ENCODE data around the gene FMNL2. TPM values are rescaled to one million over a fixed set of nuclear protein-coding genes. Genes with fewer than 3 reads are reported as not detected.

FMNL2 gene
- total RNA-seq, 3 donors from 2014 or later (not counting 1 experiment from before 2014, with no cell fraction given): 0.34 to 3.0 (median 0.78) TPM

- H3K4me3 ChIP-seq (ENCODE audit: low read length): no peak overlapping the region
- no peak overlapping the region for H3K27ac ChIP-seq (ENCODE audit: low read length)
- ATAC-seq (no peak), DNase-seq (no peak)
- no peak for TF ChIP-seq CTCF (IDR thresholded peaks at IDR 0.05)
- no peaks in the 10 kb centered on the region for H3K9me3 ChIP-seq (ENCODE audit: control insufficient read depth, insufficient read depth, low read length)
- Mint-ChIP-seq H3K36me3 (no peaks in the 10 kb centered on the region), H3K27me3 (ENCODE audit: low read depth in 2 of 2) (peaks cover 7 to 13% of the 10 kb centered on the region in 2 donors), H3K4me3 (no peak overlapping the region), H3K4me1 (no peaks in the 10 kb centered on the region), H3K9me3 (no peaks in the 10 kb centered on the region), H3K27ac (no peak overlapping the region)
- intact Hi-C loops (cut with micrococcal nuclease): no loop called here
- no peaks in the 10 kb centered on the region for H3K4me1 ChIP-seq (ENCODE audit: control insufficient read depth, insufficient read depth, low read length)
- WGBS (ENCODE audit: insufficient coverage): 75% methylated on average over 5 of the region's 5 CpGs
- no peaks in the 10 kb centered on the region for H3K36me3 ChIP-seq (ENCODE audit: control insufficient read depth, insufficient read depth, low read length)
- no peaks in the 10 kb centered on the region for H3K27me3 ChIP-seq (ENCODE audit: control insufficient read depth, insufficient read depth, low read length)
These were observed 231.7 kb downstream of the FMNL2 start for GRCh38 chr2:152566728-152567069.

GRCh38 chr2:152568531-152568930 is 233.6 kb downstream of the FMNL2 start:
- Histone ChIP-seq H3K4me3 (ENCODE audit: low read length) (no peak overlapping the region), H3K27ac (ENCODE audit: low read length) (no peak overlapping the region), H3K27me3 (ENCODE audit: control insufficient read depth, insufficient read depth, low read length) (no peaks in the 10 kb centered on the region), H3K4me1 (ENCODE audit: control insufficient read depth, insufficient read depth, low read length) (peaks cover 4% of the 10 kb centered on the region), H3K9me3 (ENCODE audit: control insufficient read depth, insufficient read depth, low read length) (no peaks in the 10 kb centered on the region), H3K36me3 (ENCODE audit: control insufficient read depth, insufficient read depth, low read length) (no peaks in the 10 kb centered on the region)
- intact Hi-C loops (cut with micrococcal nuclease): no loop called here
- ATAC-seq (no peak), DNase-seq (no peak)
- TF ChIP-seq CTCF (IDR thresholded peaks at IDR 0.05): no peak
- H3K27me3 Mint-ChIP-seq (ENCODE audit: low read depth in 2 of 2): peaks cover 7 to 8% of the 10 kb centered on the region in 2 donors
- WGBS (ENCODE audit: insufficient coverage): 80% methylated on average over 2 of the region's 3 CpGs
- no peaks in the 10 kb centered on the region for H3K36me3 Mint-ChIP-seq
- no peaks in the 10 kb centered on the region for H3K9me3 Mint-ChIP-seq
- H3K4me3 Mint-ChIP-seq: no peak overlapping the region
- H3K27ac Mint-ChIP-seq: no peak overlapping the region
- H3K4me1 Mint-ChIP-seq: peaks cover 5 to 12% of the 10 kb centered on the region in 2 donors

- Histone ChIP-seq H3K4me1 (ENCODE audit: control insufficient read depth, insufficient read depth, low read length) (peaks cover 4% of the 10 kb centered on the region), H3K27ac (ENCODE audit: low read length) (no peak overlapping the region), H3K9me3 (ENCODE audit: control insufficient read depth, insufficient read depth, low read length) (no peaks in the 10 kb centered on the region)
These were observed 234.2 kb downstream of the FMNL2 start for GRCh38 chr2:152569186-152569585.

More at GRCh38 chr2:152569186-152569585, 234.2 kb downstream of the FMNL2 start:
- Mint-ChIP-seq H3K27ac (no peak overlapping the region), H3K4me1 (peaks cover 5 to 16% of the 10 kb centered on the region in 2 donors), H3K27me3 (ENCODE audit: low read depth in 2 of 2) (peaks cover 6 to 7% of the 10 kb centered on the region in 2 donors), H3K9me3 (no peaks in the 10 kb centered on the region), H3K36me3 (no peaks in the 10 kb centered on the region), H3K4me3 (no peak overlapping the region)
- DNase-seq: no peak
- 87% methylated on average over 7 of the region's 7 CpGs for WGBS (ENCODE audit: insufficient coverage)
- no peaks in the 10 kb centered on the region for H3K27me3 ChIP-seq (ENCODE audit: control insufficient read depth, insufficient read depth, low read length)
- intact Hi-C loops (cut with micrococcal nuclease): no loop called here
- no peak overlapping the region for H3K4me3 ChIP-seq (ENCODE audit: low read length)
- no peaks in the 10 kb centered on the region for H3K36me3 ChIP-seq (ENCODE audit: control insufficient read depth, insufficient read depth, low read length)
- TF ChIP-seq CTCF (IDR thresholded peaks at IDR 0.05): no peak
- no peak for ATAC-seq

Measured in natural killer cell (primary cell).